WTC11 (cell line): ENCODE results near the gene VIPR2. TPM values are rescaled to one million over a fixed set of nuclear protein-coding genes. Genes with fewer than 3 reads are reported as not detected.

ENCODE experiments used
- ATAC-seq: fragments of 200-7000 bp; cut with Tn5 transposase; 2 replicates; pipeline ENCODE4 v1.10.0; 2021; ENCODE audit warnings: mild to moderate bottlenecking, moderate library complexity
- CTCF ChIA-PET: fragments of 300-600 bp; sonication (Branson Sonifier 250); formaldehyde crosslinking; loops from one replicate; lab custom pipeline; 2021; ENCODE audit warnings: antibody characterized with exemption; lab: Charles Lee
- POLR2A ChIA-PET: fragments of 350-600 bp; sonication (Branson Sonifier 250); formaldehyde crosslinking; loops from one replicate; lab custom pipeline; 2021; ENCODE audit warnings: antibody characterized with exemption; lab: Charles Lee
- DNase-seq: peaks from one replicate; pipeline ENCODE4 v3.0.0; 2021; ENCODE audit warnings: low spot score
- H3K27ac Mint-ChIP-seq: 2 replicates; pipeline ENCODE4 v1.8.0; 2021; ENCODE audit warnings: mixed read lengths
- H3K27me3 Mint-ChIP-seq: 2 replicates; pipeline ENCODE4 v1.8.0; 2021; ENCODE audit warnings: low read depth, mild to moderate bottlenecking, moderate library complexity, mixed read lengths
- H3K36me3 Mint-ChIP-seq: 2 replicates; pipeline ENCODE4 v1.8.0; 2021; ENCODE audit warnings: mixed read lengths
- H3K4me1 Mint-ChIP-seq: 2 replicates; pipeline ENCODE4 v1.8.0; 2022; ENCODE audit warnings: mixed read lengths
- H3K4me3 Mint-ChIP-seq: 2 replicates; pipeline ENCODE4 v1.8.0; 2021; ENCODE audit warnings: mild to moderate bottlenecking, moderate library complexity, mixed read lengths
- H3K9me3 Mint-ChIP-seq: 2 replicates; pipeline ENCODE4 v1.8.0; 2021; ENCODE audit warnings: mixed read lengths
- ARID4B ChIP-seq: sonication (generic); formaldehyde crosslinking; IDR thresholded peaks from 2 replicates; pipeline ENCODE4 v1.8.0; 2023; ENCODE audit warnings: missing genetic modification reagents, mild to moderate bottlenecking, borderline replicate concordance
- CBFB ChIP-seq: sonication (generic); formaldehyde crosslinking; IDR thresholded peaks from 2 replicates; pipeline ENCODE4 v1.8.1; 2022; ENCODE audit warnings: mild to moderate bottlenecking, low read depth, missing genetic modification reagents
- CREB1 ChIP-seq: sonication (generic); formaldehyde crosslinking; IDR thresholded peaks from 2 replicates; pipeline ENCODE4 v1.8.0; 2023; ENCODE audit warnings: mild to moderate bottlenecking, missing genetic modification reagents
- EMX1 ChIP-seq: fragments of 250-450 bp; sonication (Bioruptor Pico); IDR thresholded peaks from 2 replicates; pipeline ENCODE4 v1.8.0; 2021; ENCODE audit warnings: mild to moderate bottlenecking
- FOXK1 ChIP-seq: sonication (generic); formaldehyde crosslinking; IDR thresholded peaks from 2 replicates; pipeline ENCODE4 v1.8.0; 2022; ENCODE audit warnings: mild to moderate bottlenecking, moderate library complexity, missing genetic modification reagents
- GABPB1 ChIP-seq: sonication (generic); formaldehyde crosslinking; IDR thresholded peaks from 2 replicates; pipeline ENCODE4 v1.8.1; 2023; ENCODE audit warnings: mild to moderate bottlenecking, missing genetic modification reagents
- IRF1 ChIP-seq: sonication (generic); formaldehyde crosslinking; IDR thresholded peaks from 2 replicates; pipeline ENCODE4 v1.8.0; 2023; ENCODE audit warnings: missing genetic modification reagents
- MAX ChIP-seq: sonication (generic); formaldehyde crosslinking; IDR thresholded peaks from 2 replicates; pipeline ENCODE4 v1.8.0; 2022; ENCODE audit warnings: mild to moderate bottlenecking, missing genetic modification reagents
- NFATC4 ChIP-seq: fragments of 250-450 bp; sonication (Bioruptor Pico); IDR thresholded peaks from 2 replicates; pipeline ENCODE4 v1.9.0; 2021; ENCODE audit warnings: mild to moderate bottlenecking
- NR1H2 ChIP-seq: sonication (generic); formaldehyde crosslinking; IDR thresholded peaks from 2 replicates; pipeline ENCODE4 v1.9.0; 2021; ENCODE audit warnings: mild to moderate bottlenecking, moderate library complexity, missing genetic modification reagents
- NR2C2 ChIP-seq: sonication (generic); formaldehyde crosslinking; IDR thresholded peaks from 2 replicates; pipeline ENCODE4 v1.8.0; 2022; ENCODE audit warnings: mild to moderate bottlenecking, missing genetic modification reagents
- PRDM15 ChIP-seq: sonication (generic); formaldehyde crosslinking; IDR thresholded peaks from 2 replicates; pipeline ENCODE4 v1.8.0; 2022; ENCODE audit warnings: missing genetic modification reagents
- RELA ChIP-seq: sonication (generic); formaldehyde crosslinking; IDR thresholded peaks from 2 replicates; pipeline ENCODE4 v1.8.1; 2022; ENCODE audit warnings: missing genetic modification reagents, mild to moderate bottlenecking, borderline replicate concordance
- SOX15 ChIP-seq: fragments of 250-450 bp; sonication (Bioruptor Pico); IDR thresholded peaks from 2 replicates; pipeline ENCODE4 v1.9.0; 2021; ENCODE audit warnings: mild to moderate bottlenecking
- TEAD4 ChIP-seq: sonication (generic); formaldehyde crosslinking; IDR thresholded peaks from 2 replicates; pipeline ENCODE4 v1.8.0; 2022; ENCODE audit warnings: mild to moderate bottlenecking, missing genetic modification reagents
- ZNF121 ChIP-seq: sonication (generic); formaldehyde crosslinking; IDR thresholded peaks from 2 replicates; pipeline ENCODE4 v1.8.0; 2023; ENCODE audit warnings: missing genetic modification reagents
- ZNF263 ChIP-seq: sonication (generic); formaldehyde crosslinking; IDR thresholded peaks from 2 replicates; pipeline ENCODE4 v1.8.1; 2022; ENCODE audit warnings: low read depth, mild to moderate bottlenecking, moderate library complexity, missing genetic modification reagents
- ZNF317 ChIP-seq: sonication (generic); formaldehyde crosslinking; IDR thresholded peaks from 2 replicates; pipeline ENCODE4 v1.8.1; 2023; ENCODE audit warnings: low read depth, mild to moderate bottlenecking, moderate library complexity, missing genetic modification reagents, borderline replicate concordance
- ZNF671 ChIP-seq: fragments of 250-450 bp; sonication (Bioruptor Pico); IDR thresholded peaks from 2 replicates; pipeline ENCODE4 v1.8.0; 2021; ENCODE audit warnings: mild to moderate bottlenecking
- total RNA-seq: library from RNA; stranded (reverse); gene quantifications from 3 replicates; pipeline ENCODE4 v1.2.3, GENCODE V29; 2021
- TF ChIP-seq, protein P1 (sequence below): sonication (generic); formaldehyde crosslinking; conservative IDR thresholded peaks from 2 replicates; pipeline ENCODE4 v1.8.1; 2022; ENCODE audit warnings: mild to moderate bottlenecking, missing genetic modification reagents
- TF ChIP-seq, protein P2 (sequence below): fragments of 250-450 bp; sonication (Bioruptor Pico); IDR thresholded peaks from 2 replicates; pipeline ENCODE4 v1.9.0; 2021; ENCODE audit warnings: mild to moderate bottlenecking, borderline replicate concordance

The VIPR2 gene
- total RNA-seq, 1 experiment from 2014 or later: 7.5 TPM

- no peak for TF ChIP-seq PRDM15 (CRISPR knock-in tag)
- no peak for TF ChIP-seq TEAD4 (CRISPR knock-in tag)
- TF ChIP-seq CBFB: no peak
- TF ChIP-seq, protein P1, sequence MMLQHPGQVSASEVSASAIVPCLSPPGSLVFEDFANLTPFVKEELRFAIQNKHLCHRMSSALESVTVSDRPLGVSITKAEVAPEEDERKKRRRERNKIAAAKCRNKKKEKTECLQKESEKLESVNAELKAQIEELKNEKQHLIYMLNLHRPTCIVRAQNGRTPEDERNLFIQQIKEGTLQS (CRISPR knock-in tag): no peak
- TF ChIP-seq ZNF263: no peak
- no peak for TF ChIP-seq NR2C2 (CRISPR knock-in tag)
These were observed 43.3 kb upstream of the VIPR2 start (continued) for GRCh38 chr7:159188011-159188410.

DNA sequence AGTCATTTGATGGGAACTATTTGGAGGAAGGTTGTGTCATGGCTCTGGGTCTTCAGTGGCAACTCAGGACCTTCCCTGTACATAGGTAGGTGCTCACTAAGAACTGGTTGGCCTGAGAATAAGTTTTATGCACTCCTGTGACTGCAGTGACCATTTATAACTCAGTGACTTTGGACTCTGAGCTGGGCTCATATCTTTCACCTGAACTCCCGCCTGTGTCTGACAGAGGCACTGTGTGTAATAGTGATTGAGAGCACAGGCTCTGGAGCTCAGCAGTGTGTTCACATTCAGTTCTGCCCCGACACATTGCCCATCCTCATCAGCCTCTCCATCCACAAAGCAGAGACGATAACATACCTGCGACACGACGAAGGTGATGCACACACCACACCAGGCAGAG, 34.6 kb upstream of the VIPR2 start:
- no peaks in the 10 kb centered on the region for H3K4me1 Mint-ChIP-seq
- no peak overlapping the region for H3K27ac Mint-ChIP-seq
- H3K4me3 Mint-ChIP-seq: no peak overlapping the region
- peaks cover 30% of the 10 kb centered on the region for H3K9me3 Mint-ChIP-seq
- TF ChIP-seq NFATC4: no peak
- no peak for TF ChIP-seq GABPB1 (CRISPR knock-in tag)
- TF ChIP-seq ZNF671: no peak
- no peak for DNase-seq
- H3K27me3 Mint-ChIP-seq: peaks cover 3% of the 10 kb centered on the region; the same call in 1 of the 2 replicates
- CTCF ChIA-PET: no interaction called here
- POLR2A ChIA-PET: no interaction called here
- ATAC-seq: no peak
- peaks cover 7% of the 10 kb centered on the region; the same call in 1 of the 2 replicates for H3K36me3 Mint-ChIP-seq

- Mint-ChIP-seq H3K4me1 (no peaks in the 10 kb centered on the region), H3K27me3 (peaks cover 3% of the 10 kb centered on the region), H3K27ac (no peak overlapping the region), H3K36me3 (peaks cover 14% of the 10 kb centered on the region), H3K9me3 (peaks cover 36% of the 10 kb centered on the region), H3K4me3 (no peak overlapping the region)
- no peak for DNase-seq
- ChIA-PET POLR2A (no interaction called here), CTCF (interaction anchor here (0.6 kb wide), 1 partner anchor 200 kb away, joined by 3 read pairs; no protein-coding TSS in a partner anchor)
- no peak for ATAC-seq
- TF ChIP-seq SOX15 (CRISPR knock-in tag) (no peak), ARID4B (no peak), NR1H2 (CRISPR knock-in tag) (no peak), CBFB (no peak), EMX1 (CRISPR knock-in tag) (no peak), FOXK1 (CRISPR knock-in tag) (no peak), ZNF121 (no peak), RELA (CRISPR knock-in tag) (no peak), CREB1 (CRISPR knock-in tag) (no peak), MAX (CRISPR knock-in tag) (no peak), IRF1 (CRISPR knock-in tag) (no peak), ZNF317 (no peak), NR2C2 (CRISPR knock-in tag) (no peak)
- TF ChIP-seq, protein P2, sequence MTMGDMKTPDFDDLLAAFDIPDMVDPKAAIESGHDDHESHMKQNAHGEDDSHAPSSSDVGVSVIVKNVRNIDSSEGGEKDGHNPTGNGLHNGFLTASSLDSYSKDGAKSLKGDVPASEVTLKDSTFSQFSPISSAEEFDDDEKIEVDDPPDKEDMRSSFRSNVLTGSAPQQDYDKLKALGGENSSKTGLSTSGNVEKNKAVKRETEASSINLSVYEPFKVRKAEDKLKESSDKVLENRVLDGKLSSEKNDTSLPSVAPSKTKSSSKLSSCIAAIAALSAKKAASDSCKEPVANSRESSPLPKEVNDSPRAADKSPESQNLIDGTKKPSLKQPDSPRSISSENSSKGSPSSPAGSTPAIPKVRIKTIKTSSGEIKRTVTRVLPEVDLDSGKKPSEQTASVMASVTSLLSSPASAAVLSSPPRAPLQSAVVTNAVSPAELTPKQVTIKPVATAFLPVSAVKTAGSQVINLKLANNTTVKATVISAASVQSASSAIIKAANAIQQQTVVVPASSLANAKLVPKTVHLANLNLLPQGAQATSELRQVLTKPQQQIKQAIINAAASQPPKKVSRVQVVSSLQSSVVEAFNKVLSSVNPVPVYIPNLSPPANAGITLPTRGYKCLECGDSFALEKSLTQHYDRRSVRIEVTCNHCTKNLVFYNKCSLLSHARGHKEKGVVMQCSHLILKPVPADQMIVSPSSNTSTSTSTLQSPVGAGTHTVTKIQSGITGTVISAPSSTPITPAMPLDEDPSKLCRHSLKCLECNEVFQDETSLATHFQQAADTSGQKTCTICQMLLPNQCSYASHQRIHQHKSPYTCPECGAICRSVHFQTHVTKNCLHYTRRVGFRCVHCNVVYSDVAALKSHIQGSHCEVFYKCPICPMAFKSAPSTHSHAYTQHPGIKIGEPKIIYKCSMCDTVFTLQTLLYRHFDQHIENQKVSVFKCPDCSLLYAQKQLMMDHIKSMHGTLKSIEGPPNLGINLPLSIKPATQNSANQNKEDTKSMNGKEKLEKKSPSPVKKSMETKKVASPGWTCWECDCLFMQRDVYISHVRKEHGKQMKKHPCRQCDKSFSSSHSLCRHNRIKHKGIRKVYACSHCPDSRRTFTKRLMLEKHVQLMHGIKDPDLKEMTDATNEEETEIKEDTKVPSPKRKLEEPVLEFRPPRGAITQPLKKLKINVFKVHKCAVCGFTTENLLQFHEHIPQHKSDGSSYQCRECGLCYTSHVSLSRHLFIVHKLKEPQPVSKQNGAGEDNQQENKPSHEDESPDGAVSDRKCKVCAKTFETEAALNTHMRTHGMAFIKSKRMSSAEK (CRISPR knock-in tag): no peak
These were observed 32.8 kb upstream of the VIPR2 start for GRCh38 chr7:159177284-159177953.
